Right lobe of liver (tissue), 4 donors: ENCODE data around the gene IL1RAPL1.

Source experiments
- POLR2A ChIP-seq: fragments of 450-650 bp; IDR thresholded peaks from one replicate; pipeline ENCODE4 v1.6.1; 2017; ENCODE audit warnings: antibody characterized with exemption, mild to moderate bottlenecking
- TF ChIP-seq, protein P1 (sequence below), 4 donors: fragments of 200-600 bp in 3 of 4; fragments of 450-650 bp in 1 of 4; IDR thresholded peaks; one replicate each; pipeline versions ENCODE4 v1.5.1 to v1.8.0; 2016 to 2022; ENCODE audit warnings: antibody characterized with exemption in 4 of 4, mild to moderate bottlenecking in 2 of 4
- donor health status: DM: no; HTN: no; CAD: no.
- donor health status: DM: no; HTN: no; CAD: no.
- donor health status: DM: no; HTN: yes; CAD: no.

DNA sequence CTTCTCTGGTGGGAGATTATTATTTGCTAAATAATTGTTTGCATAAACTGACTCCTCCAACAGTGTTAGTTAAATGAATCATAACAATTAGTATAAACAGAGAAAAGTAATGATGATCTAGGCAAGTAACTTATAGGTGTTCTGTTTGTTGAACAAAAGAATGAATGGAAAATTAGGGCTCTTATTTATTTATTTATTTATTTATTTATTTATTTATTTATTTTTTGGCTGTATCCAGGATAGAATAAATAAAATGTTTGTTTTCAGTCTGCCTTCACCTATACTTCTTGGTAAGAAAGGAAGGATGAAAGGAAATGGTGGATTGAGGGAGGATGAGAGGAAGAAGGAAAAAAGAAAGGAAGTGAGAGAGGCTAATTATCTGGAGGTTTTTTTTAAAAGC, 1066.5 kb downstream of the IL1RAPL1 start:
- TF ChIP-seq, protein P1, sequence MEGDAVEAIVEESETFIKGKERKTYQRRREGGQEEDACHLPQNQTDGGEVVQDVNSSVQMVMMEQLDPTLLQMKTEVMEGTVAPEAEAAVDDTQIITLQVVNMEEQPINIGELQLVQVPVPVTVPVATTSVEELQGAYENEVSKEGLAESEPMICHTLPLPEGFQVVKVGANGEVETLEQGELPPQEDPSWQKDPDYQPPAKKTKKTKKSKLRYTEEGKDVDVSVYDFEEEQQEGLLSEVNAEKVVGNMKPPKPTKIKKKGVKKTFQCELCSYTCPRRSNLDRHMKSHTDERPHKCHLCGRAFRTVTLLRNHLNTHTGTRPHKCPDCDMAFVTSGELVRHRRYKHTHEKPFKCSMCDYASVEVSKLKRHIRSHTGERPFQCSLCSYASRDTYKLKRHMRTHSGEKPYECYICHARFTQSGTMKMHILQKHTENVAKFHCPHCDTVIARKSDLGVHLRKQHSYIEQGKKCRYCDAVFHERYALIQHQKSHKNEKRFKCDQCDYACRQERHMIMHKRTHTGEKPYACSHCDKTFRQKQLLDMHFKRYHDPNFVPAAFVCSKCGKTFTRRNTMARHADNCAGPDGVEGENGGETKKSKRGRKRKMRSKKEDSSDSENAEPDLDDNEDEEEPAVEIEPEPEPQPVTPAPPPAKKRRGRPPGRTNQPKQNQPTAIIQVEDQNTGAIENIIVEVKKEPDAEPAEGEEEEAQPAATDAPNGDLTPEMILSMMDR (IDR thresholded peaks at IDR 0.05), result no peak
- no peak for TF ChIP-seq POLR2A
